GM12873 (cell line): ENCODE data around the gene GPR101.

Source experiments
- CTCF ChIP-seq: IDR thresholded peaks from 2 replicates; pipeline ENCODE4 v1.5.1; 2012; ENCODE audit warnings: low read depth, mild to moderate bottlenecking, moderate library complexity, low read length, control low read depth; ENCODE audit not compliant: insufficient read depth; ENCODE audit errors: missing control alignments

GPR101 gene

DNA sequence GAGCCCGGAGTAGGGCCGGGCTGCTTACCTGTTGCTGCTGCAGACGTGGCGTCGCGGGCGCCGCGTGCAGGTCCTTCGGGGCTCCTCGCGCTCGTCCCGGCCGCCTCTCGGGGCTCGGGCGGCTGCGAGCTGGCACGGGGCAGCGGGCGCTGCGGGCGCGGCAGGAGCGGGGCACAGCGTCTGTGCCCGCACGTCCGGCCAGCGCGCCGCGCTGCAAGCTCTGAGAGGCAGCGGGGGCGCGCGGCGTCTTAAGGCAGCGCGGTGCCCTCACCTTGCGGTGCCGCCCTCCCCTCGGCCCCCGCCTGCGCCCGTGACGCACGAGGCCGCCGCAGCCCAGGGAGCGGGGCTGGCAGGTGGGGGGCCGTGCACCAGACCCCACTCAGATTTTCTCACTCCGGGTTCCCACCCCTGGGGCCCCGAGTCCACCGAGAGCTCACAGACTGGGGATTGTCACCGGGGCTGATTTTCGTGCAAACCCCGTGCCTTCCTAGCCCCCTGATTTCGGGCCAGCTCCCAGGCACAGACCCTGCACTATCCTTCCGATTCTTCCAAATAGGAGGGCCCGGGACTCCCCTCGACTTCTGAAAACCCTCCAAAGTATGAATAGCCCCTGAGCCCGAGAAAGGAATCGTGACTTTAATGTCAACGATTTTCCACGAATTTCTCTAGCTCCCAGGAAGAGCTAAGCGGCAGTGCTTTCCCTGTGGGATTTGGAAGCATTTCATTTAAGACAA is at the start of gene GPR101:
Gene GPR101, minus strand, starts transcription at position 222 of the 734 bp plus-strand sequence. CDS start 2,321 bp downstream, outside the sequence.
- TF ChIP-seq CTCF, result no peak

DNA sequence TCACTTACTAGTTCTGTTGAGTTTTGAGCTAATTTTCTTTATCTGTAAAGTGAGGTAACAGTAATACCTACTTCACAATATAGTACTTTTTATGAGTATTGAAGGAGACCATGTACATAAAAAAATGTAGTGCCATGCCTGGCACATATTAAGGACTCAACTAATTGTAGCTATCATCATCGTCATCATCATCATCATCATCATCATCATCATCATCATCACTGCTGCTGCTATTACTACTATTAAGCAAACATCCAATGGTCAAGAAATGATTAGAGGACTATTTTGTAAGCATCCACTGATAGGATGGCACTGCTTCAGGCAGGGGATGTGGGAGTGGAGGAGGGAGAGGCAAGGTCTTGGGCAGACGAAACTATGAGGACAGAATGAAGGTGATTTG is 47.4 kb upstream of the GPR101 start:
- TF ChIP-seq CTCF, result no peak

DNA sequence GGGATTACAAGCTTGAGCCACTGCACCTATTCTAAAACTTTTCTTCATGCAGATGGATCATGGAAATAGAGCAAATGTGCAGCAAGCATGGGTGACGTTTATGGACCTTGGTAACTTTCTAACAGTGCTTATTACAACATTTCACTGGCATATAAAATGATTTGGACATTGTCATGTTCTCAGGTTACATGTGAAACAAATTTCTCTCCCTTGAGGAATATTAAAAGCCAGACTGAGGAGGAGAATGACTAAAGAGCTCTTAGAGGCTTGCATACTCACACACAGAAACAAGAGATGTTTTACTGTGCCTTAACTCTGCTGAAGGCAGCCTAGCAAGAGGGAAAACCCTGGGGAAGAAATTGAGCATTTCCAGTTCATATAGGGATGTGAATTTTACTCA is 38.6 kb upstream of the GPR101 start:
- no peak for TF ChIP-seq CTCF

- TF ChIP-seq CTCF, result no peak
Observed at GRCh38 chrX:137071596-137071995, 37.8 kb upstream of the GPR101 start.

GRCh38 chrX:137067147-137067546 is 33.4 kb upstream of the GPR101 start:
- TF ChIP-seq CTCF, result no peak

DNA sequence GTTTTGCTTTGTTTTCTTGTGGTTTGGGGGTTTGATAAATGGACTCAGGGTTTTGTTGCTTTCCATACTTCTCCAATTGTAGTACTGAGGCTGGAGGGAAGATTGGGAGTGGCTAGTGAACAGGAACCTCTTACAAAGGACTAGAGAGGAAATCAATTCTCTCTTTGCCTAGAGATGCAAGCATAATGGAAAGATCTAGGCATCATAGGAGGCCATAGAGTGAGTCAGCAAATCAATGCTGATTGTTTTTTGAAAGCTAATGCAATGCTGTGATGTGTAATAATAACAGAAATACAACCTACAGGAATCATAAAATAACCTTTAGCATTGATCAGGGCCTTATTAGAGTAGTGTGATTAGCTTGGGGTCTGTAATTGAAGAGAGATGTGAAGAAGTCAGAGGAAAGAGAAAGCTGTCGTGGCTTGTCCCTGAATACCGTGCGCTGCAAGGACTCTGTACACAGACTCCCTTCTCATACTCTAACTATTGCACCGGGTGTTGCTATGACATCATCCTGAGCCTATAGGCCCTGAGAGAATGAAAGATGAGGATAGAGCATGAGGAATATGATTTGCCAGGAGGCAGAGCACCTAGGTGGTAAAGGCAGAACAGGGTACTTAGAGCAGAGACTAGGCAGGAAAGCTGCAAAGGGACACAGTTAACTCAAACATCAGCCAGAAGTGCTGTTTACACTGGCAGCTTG is 29.3 kb upstream of the GPR101 start:
- TF ChIP-seq CTCF, result no peak

GRCh38 chrX:137058339-137059127 is 24.7 kb upstream of the GPR101 start:
- no peak for TF ChIP-seq CTCF
